ENCODE measurements around the gene PDE6B. TPM values are rescaled to one million over a fixed set of nuclear protein-coding genes. Genes with fewer than 3 reads are reported as not detected.

Gene PDE6B
- total and polyA plus RNA-seq, 2 of the 13 experiments (the other 11 are each of a cell fraction or from before 2014, with no cell fraction given): 0.38 to 0.40 TPM

- in situ Hi-C loops (cut with HindIII; ENCODE audit: extremely low pct_ligation_motif_present, low pct_unique_long_range_greater_than_20kb): no loop called here
- BruUV-seq (replicated peaks): no TSS peak
- FAIRE-seq (no peak), DNase-seq (ENCODE audit: low spot score) (no peak), ATAC-seq (no peak)
- H4K20me1 ChIP-seq (ENCODE audit: insufficient read depth, low read length): no peaks in the 10 kb centered on the region
- no peak overlapping the region for H3K27ac ChIP-seq (ENCODE audit: extremely low read length, insufficient read depth, low read length)
- CTCF ChIA-PET (ENCODE audit: low intra/inter-chr PET ratio, low total read pairs): no interaction called here
- WGBS (ENCODE audit: low lambda C conversion rate): 83% methylated on average over 36 of the region's 42 CpGs
- H3K36me3 ChIP-seq (replicated peaks in 1 of 2; ENCODE audit: control insufficient read depth in 1 of 2, insufficient read depth in 2 of 2, low read length in 2 of 2): no peaks in the 10 kb centered on the region
- H3K4me1 ChIP-seq (ENCODE audit: insufficient read depth, low read length): peaks cover 53% of the 10 kb centered on the region
- H3K79me2 ChIP-seq (ENCODE audit: insufficient read depth, low read length): no peaks in the 10 kb centered on the region
- intact Hi-C loops (cut with micrococcal nuclease; ENCODE audit: unreplicated experiment): no loop called here
- no peak overlapping the region for H2AFZ ChIP-seq (ENCODE audit: low read length)
- no peak for TF ChIP-seq FIP1L1 (IDR thresholded peaks at IDR 0.05; ENCODE audit: borderline replicate concordance, insufficient read depth, low read depth, low read length)
- TF ChIP-seq HOXA7 (CRISPR knock-in tag; IDR thresholded peaks at IDR 0.05): no peak
- no peak for TF ChIP-seq SIN3B (IDR thresholded peaks at IDR 0.05; ENCODE audit: low read length)
- TF ChIP-seq FOSL1 (CRISPR knock-in tag; IDR thresholded peaks at IDR 0.05; ENCODE audit: borderline replicate concordance): no peak
- no peak for TF ChIP-seq ZNF878 (CRISPR knock-in tag; IDR thresholded peaks at IDR 0.05)
- TF ChIP-seq KDM4B (CRISPR knock-in tag; IDR thresholded peaks at IDR 0.05): no peak
- TF ChIP-seq NFRKB (IDR thresholded peaks at IDR 0.05): no peak
- no peak overlapping the region for H3K4me2 ChIP-seq (ENCODE audit: low read depth, low read length)
- POLR2A ChIA-PET: no interaction called here
- H3K9me3 ChIP-seq (ENCODE audit: low read length): no peaks in the 10 kb centered on the region
- no peak overlapping the region for H3K9ac ChIP-seq (ENCODE audit: insufficient read depth, low read depth, low read length)
- H3K4me3 ChIP-seq (replicated peaks in 1 of 3; ENCODE audit: insufficient read depth in 1 of 3, low read depth in 2 of 3, low read length in 3 of 3): no peak overlapping the region
- H3K27me3 ChIP-seq (ENCODE audit: control insufficient read depth in 1 of 2, insufficient read depth in 2 of 2, low read length in 2 of 2): peaks cover 3 to 33% of the 10 kb centered on the region in 2 experiments; a peak in 3 of 5 replicates
Measured at GRCh38 chr4:661881-662761, 36.7 kb downstream of the PDE6B start.

GRCh38 chr4:663046-663437, 37.7 kb downstream of the PDE6B start:
- no peak overlapping the region for H2AFZ ChIP-seq (ENCODE audit: low read length)
- peaks cover 46% of the 10 kb centered on the region for H3K4me1 ChIP-seq (ENCODE audit: insufficient read depth, low read length)
- no peaks in the 10 kb centered on the region for H3K79me2 ChIP-seq (ENCODE audit: insufficient read depth, low read length)
- in situ Hi-C loops (cut with HindIII; ENCODE audit: extremely low pct_ligation_motif_present, low pct_unique_long_range_greater_than_20kb) (no loop called here), intact Hi-C loops (cut with micrococcal nuclease; ENCODE audit: unreplicated experiment) (no loop called here)
- TF ChIP-seq PITX1 (CRISPR knock-in tag; IDR thresholded peaks at IDR 0.05) (no peak), ZNF691 (CRISPR knock-in tag; IDR thresholded peaks at IDR 0.05; ENCODE audit: borderline replicate concordance, low read depth) (0 out of 2 replicates have a peak, but pooled peaks have one; percentile 18)
- POLR2A ChIA-PET: no interaction called here
- peaks cover 3 to 33% of the 10 kb centered on the region in 2 experiments; a peak in 4 of 5 replicates for H3K27me3 ChIP-seq (ENCODE audit: control insufficient read depth in 1 of 2, insufficient read depth in 2 of 2, low read length in 2 of 2)
- H3K27ac ChIP-seq (ENCODE audit: extremely low read length, insufficient read depth, low read length): no peak overlapping the region
- H3K9ac ChIP-seq (ENCODE audit: insufficient read depth, low read depth, low read length): 0 out of 2 replicates have a peak overlapping the region, but pooled peaks have one; percentile 25
- ATAC-seq (no peak), DNase-seq (ENCODE audit: low spot score) (no peak), FAIRE-seq (no peak)
- peak overlapping the region in 2 of 3 experiments; percentile 50 to 63; a peak in 3 of 6 replicates for H3K4me3 ChIP-seq (replicated peaks in 1 of 3; ENCODE audit: insufficient read depth in 1 of 3, low read depth in 2 of 3, low read length in 3 of 3)
- peak overlapping the region; percentile 69 for H3K4me2 ChIP-seq (ENCODE audit: low read depth, low read length)
- BruUV-seq (replicated peaks): no TSS peak
- no peaks in the 10 kb centered on the region for H3K36me3 ChIP-seq (replicated peaks in 1 of 2; ENCODE audit: control insufficient read depth in 1 of 2, insufficient read depth in 2 of 2, low read length in 2 of 2)
- no peaks in the 10 kb centered on the region for H4K20me1 ChIP-seq (ENCODE audit: insufficient read depth, low read length)
- CTCF ChIA-PET (ENCODE audit: low intra/inter-chr PET ratio, low total read pairs): no interaction called here
- no peaks in the 10 kb centered on the region for H3K9me3 ChIP-seq (ENCODE audit: low read length)
- 71% methylated on average over 15 of the region's 20 CpGs for WGBS (ENCODE audit: low lambda C conversion rate)
